WTC11 (cell line): ENCODE measurements around the gene ESYT2.

Source experiments
- CTCF ChIP-seq: fragments of 200-600 bp; IDR thresholded peaks from 2 replicates; pipeline ENCODE4 v1.8.0; 2022; ENCODE audit warnings: antibody characterized with exemption
- FOXJ3 ChIP-seq: sonication (generic); formaldehyde crosslinking; IDR thresholded peaks from 2 replicates; pipeline ENCODE4 v1.9.0; 2021; ENCODE audit warnings: missing genetic modification reagents, mild to moderate bottlenecking, borderline replicate concordance
- JUN ChIP-seq: sonication (generic); formaldehyde crosslinking; IDR thresholded peaks from 2 replicates; pipeline ENCODE4 v1.8.0; 2023; ENCODE audit warnings: mild to moderate bottlenecking, missing genetic modification reagents
- ZBTB21 ChIP-seq: sonication (generic); formaldehyde crosslinking; IDR thresholded peaks from 2 replicates; pipeline ENCODE4 v1.8.1; 2023; ENCODE audit warnings: mild to moderate bottlenecking, missing genetic modification reagents, borderline replicate concordance
- ZNF121 ChIP-seq: sonication (generic); formaldehyde crosslinking; IDR thresholded peaks from 2 replicates; pipeline ENCODE4 v1.8.0; 2023; ENCODE audit warnings: missing genetic modification reagents
- ZNF671 ChIP-seq: fragments of 250-450 bp; sonication (Bioruptor Pico); IDR thresholded peaks from 2 replicates; pipeline ENCODE4 v1.8.0; 2021; ENCODE audit warnings: mild to moderate bottlenecking
- TF ChIP-seq, protein P1 (sequence below): sonication (generic); formaldehyde crosslinking; IDR thresholded peaks from 2 replicates; pipeline ENCODE4 v1.8.1; 2023; ENCODE audit warnings: mild to moderate bottlenecking, missing genetic modification reagents
- TF ChIP-seq, protein P2 (sequence below): fragments of 250-450 bp; sonication (Bioruptor Pico); IDR thresholded peaks from 2 replicates; pipeline ENCODE4 v2.1.2; 2022; ENCODE audit warnings: mild to moderate bottlenecking, moderate library complexity
- TF ChIP-seq, protein P3 (sequence below): sonication (generic); formaldehyde crosslinking; IDR thresholded peaks from 2 replicates; pipeline ENCODE4 v1.8.0; 2023; ENCODE audit warnings: missing genetic modification reagents

GRCh38 chr7:158861936-158862704 lies 32.8 kb upstream of the ESYT2 start:
- no peak for TF ChIP-seq CTCF
- no peak for TF ChIP-seq JUN (CRISPR knock-in tag)
- TF ChIP-seq, protein P1, sequence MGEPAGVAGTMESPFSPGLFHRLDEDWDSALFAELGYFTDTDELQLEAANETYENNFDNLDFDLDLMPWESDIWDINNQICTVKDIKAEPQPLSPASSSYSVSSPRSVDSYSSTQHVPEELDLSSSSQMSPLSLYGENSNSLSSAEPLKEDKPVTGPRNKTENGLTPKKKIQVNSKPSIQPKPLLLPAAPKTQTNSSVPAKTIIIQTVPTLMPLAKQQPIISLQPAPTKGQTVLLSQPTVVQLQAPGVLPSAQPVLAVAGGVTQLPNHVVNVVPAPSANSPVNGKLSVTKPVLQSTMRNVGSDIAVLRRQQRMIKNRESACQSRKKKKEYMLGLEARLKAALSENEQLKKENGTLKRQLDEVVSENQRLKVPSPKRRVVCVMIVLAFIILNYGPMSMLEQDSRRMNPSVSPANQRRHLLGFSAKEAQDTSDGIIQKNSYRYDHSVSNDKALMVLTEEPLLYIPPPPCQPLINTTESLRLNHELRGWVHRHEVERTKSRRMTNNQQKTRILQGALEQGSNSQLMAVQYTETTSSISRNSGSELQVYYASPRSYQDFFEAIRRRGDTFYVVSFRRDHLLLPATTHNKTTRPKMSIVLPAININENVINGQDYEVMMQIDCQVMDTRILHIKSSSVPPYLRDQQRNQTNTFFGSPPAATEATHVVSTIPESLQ = no peak
- TF ChIP-seq, protein P2, sequence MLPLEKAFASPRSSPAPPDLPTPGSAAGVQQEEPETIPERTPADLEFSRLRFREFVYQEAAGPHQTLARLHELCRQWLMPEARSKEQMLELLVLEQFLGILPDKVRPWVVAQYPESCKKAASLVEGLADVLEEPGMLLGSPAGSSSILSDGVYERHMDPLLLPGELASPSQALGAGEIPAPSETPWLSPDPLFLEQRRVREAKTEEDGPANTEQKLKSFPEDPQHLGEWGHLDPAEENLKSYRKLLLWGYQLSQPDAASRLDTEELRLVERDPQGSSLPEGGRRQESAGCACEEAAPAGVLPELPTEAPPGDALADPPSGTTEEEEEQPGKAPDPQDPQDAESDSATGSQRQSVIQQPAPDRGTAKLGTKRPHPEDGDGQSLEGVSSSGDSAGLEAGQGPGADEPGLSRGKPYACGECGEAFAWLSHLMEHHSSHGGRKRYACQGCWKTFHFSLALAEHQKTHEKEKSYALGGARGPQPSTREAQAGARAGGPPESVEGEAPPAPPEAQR (CRISPR knock-in tag) = no peak
- no peak for TF ChIP-seq ZBTB21 (CRISPR knock-in tag)
- no peak for TF ChIP-seq FOXJ3 (CRISPR knock-in tag)
- TF ChIP-seq, protein P3, sequence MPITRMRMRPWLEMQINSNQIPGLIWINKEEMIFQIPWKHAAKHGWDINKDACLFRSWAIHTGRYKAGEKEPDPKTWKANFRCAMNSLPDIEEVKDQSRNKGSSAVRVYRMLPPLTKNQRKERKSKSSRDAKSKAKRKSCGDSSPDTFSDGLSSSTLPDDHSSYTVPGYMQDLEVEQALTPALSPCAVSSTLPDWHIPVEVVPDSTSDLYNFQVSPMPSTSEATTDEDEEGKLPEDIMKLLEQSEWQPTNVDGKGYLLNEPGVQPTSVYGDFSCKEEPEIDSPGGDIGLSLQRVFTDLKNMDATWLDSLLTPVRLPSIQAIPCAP (CRISPR knock-in tag) = no peak
- no peak for TF ChIP-seq ZNF671 (CRISPR knock-in tag)
- peak; percentile 77; the same call in 1 of the 2 replicates for TF ChIP-seq ZNF121 (CRISPR knock-in tag)
